ENCODE measurements around the gene PUM2. TPM values are rescaled to one million over a fixed set of nuclear protein-coding genes. Genes with fewer than 3 reads are reported as not detected.

Gene PUM2
- polyA plus RNA-seq, 1 experiment, result 39.7 TPM

DNA sequence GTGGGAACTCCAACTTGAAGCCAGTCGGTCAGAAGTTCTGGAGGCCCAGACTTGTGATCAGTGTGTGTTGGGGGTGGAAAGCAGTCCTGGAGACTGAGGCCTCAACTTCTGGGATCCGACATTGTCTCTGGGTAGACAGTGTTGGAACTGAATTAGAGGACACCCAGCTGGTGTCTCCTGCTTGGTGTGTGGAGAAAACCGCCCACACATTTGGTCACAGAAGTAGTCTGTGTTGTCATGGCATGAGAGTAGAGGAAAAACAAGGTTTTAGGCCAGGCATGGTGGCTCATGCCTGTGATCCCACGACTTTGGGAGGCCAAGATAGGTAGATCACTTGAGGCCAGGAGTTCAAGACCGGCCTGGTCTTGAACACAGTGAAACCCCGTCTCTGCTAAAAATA is 51.5 kb downstream of the PUM2 start:
- CTCF ChIA-PET, result interaction anchor here (1.7 kb wide), 1 partner anchor 32 kb away, joined by 4 read pairs; no protein-coding TSS in a partner anchor
- Histone ChIP-seq H3K4me3 (ENCODE audit: low read depth, low read length) (no peak overlapping the region), H3K27me3 (ENCODE audit: control insufficient read depth, insufficient read depth, low read length) (no peaks in the 10 kb centered on the region), H3K36me3 (ENCODE audit: control insufficient read depth, insufficient read depth, low read length) (no peaks in the 10 kb centered on the region; the same call in none of the 2 replicates)
- TF ChIP-seq, protein P1, sequence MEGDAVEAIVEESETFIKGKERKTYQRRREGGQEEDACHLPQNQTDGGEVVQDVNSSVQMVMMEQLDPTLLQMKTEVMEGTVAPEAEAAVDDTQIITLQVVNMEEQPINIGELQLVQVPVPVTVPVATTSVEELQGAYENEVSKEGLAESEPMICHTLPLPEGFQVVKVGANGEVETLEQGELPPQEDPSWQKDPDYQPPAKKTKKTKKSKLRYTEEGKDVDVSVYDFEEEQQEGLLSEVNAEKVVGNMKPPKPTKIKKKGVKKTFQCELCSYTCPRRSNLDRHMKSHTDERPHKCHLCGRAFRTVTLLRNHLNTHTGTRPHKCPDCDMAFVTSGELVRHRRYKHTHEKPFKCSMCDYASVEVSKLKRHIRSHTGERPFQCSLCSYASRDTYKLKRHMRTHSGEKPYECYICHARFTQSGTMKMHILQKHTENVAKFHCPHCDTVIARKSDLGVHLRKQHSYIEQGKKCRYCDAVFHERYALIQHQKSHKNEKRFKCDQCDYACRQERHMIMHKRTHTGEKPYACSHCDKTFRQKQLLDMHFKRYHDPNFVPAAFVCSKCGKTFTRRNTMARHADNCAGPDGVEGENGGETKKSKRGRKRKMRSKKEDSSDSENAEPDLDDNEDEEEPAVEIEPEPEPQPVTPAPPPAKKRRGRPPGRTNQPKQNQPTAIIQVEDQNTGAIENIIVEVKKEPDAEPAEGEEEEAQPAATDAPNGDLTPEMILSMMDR (IDR thresholded peaks at IDR 0.05; ENCODE audit: insufficient read depth, low read depth, low read length), result no peak
- POLR2A ChIA-PET, result no interaction called here
- no peak for DNase-seq (ENCODE audit: low read depth)

DNA sequence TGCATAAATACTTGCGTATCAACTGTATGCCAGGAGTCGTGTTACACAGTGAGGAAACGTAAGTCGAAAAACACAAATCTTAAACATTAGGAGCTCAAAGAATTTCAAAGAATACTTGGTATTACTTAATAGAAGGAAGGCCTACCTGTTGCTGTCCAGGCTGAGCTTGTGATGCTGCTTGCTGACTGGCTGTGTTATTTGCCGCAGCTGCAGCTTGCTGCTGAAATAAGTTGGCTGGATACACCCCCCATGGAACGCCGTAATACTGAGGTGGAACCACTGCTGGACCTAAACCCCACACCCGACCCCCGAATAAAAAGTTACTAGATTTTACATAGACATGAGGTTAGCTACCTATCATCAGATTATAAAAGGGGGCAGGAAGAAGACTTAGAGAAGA is 56.4 kb downstream of the PUM2 start:
- H3K36me3 ChIP-seq (ENCODE audit: control insufficient read depth, insufficient read depth, low read length), result peaks cover 2% of the 10 kb centered on the region; the same call in 1 of the 2 replicates
- ChIA-PET POLR2A (no interaction called here), CTCF (interaction anchor here (1.0 to 1.7 kb wide), 4 partner anchors 10 to 69 kb away, joined by 3 to 7 read pairs (median 5); partner anchors contain the start of gene SDC1)
- no peak overlapping the region for H3K4me3 ChIP-seq (ENCODE audit: low read depth, low read length)
- DNase-seq (ENCODE audit: low read depth), result no peak
- TF ChIP-seq, protein P1 (IDR thresholded peaks at IDR 0.05; ENCODE audit: insufficient read depth, low read depth, low read length), result no peak
- H3K27me3 ChIP-seq (ENCODE audit: control insufficient read depth, insufficient read depth, low read length), result no peaks in the 10 kb centered on the region

DNA sequence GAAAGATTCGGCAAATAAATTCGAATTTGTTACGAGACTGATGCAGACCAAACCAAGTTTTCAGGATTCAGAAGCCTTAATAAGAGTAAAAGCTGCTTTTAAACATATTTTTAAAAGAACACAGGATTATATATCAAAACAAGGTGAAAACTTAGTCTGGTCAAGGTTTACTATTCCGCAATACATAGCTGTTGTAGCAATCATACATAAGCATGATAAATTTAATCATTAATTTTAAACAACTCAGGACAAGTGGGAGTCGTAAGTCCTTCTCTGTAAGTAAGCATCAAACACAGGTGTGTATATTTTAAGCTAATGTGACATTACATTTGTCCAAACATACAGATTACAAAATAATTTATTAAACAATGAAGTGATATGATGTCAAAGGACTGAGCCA is 57.7 kb downstream of the PUM2 start:
- TF ChIP-seq, protein P1 (IDR thresholded peaks at IDR 0.05; ENCODE audit: insufficient read depth, low read depth, low read length), result no peak
- POLR2A ChIA-PET, result no interaction called here
- Histone ChIP-seq H3K27me3 (ENCODE audit: control insufficient read depth, insufficient read depth, low read length) (no peaks in the 10 kb centered on the region), H3K36me3 (ENCODE audit: control insufficient read depth, insufficient read depth, low read length) (0 out of 2 replicates have a peak, but pooled peaks cover 2% of the 10 kb centered on the region), H3K4me3 (ENCODE audit: low read depth, low read length) (no peak overlapping the region)
- CTCF ChIA-PET, result interaction anchor here (1.2 to 1.7 kb wide), 2 partner anchors 11 to 30 kb away, joined by 3 to 7 read pairs; no protein-coding TSS in a partner anchor
- no peak for DNase-seq (ENCODE audit: low read depth)

DNA sequence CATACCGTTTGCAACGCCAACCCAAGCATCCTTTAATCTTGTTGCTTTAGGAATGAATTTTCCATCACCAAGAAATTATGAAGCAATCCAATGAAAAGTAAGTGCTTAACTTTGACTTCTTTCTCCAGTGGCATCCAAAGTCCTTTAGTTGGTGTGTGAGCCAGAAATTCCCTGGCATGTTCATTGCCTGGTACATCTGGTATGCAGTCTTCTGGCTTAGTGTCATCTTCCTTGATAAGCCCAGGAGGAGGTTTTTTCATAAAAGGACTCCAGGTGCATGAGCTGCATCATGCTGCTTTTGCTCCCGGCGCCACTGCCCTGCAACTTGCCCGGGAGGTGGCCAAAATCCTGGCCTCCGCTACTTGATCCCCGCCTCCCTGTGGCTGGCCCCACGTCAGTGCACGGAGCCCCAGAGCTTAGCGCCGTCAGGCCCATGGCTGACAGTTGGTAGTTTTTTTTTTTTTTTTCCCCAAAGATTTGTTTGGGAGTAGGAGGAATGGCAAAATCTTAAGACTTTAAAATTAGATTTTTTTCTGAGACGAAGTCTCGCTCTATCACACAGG is 58.7 kb downstream of the PUM2 start:
- CTCF ChIA-PET, result interaction anchor here (0.6 to 2.1 kb wide), 9 partner anchors 9 to 336 kb away, joined by 3 to 9 read pairs (median 5); no protein-coding TSS in a partner anchor
- H3K27me3 ChIP-seq (ENCODE audit: control insufficient read depth, insufficient read depth, low read length), result no peaks in the 10 kb centered on the region
- POLR2A ChIA-PET, result no interaction called here
- no peak overlapping the region for H3K4me3 ChIP-seq (ENCODE audit: low read depth, low read length)
- H3K36me3 ChIP-seq (ENCODE audit: control insufficient read depth, insufficient read depth, low read length), result peaks cover 4% of the 10 kb centered on the region; the same call in 1 of the 2 replicates
- no peak for DNase-seq (ENCODE audit: low read depth)
- TF ChIP-seq, protein P1 (IDR thresholded peaks at IDR 0.05; ENCODE audit: insufficient read depth, low read depth, low read length), result no peak

DNA sequence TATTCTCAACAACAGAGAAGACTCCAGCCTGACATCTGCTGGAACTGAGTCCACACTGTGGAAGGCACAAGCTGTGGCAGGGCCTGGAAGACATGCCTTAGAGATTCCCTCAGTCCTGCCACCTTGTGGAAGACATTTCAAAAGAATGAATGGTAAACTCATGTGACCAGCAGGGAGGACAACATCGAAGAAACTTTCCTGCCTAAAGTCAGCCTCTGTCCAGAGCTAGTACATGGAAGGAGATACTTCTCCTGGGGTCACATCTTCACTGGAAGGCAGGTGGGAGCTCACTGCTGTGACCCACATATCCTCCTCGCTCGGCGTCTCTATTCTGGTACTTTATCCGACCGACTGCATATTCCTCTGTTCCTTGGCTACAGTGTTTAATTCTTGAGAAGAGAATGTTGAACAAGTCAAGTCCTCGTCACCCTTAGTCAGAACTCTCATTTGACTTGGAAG is 59.5 kb downstream of the PUM2 start:
- no peaks in the 10 kb centered on the region for H3K27me3 ChIP-seq (ENCODE audit: control insufficient read depth, insufficient read depth, low read length)
- ChIA-PET POLR2A (no interaction called here), CTCF (interaction anchor here (0.6 to 2.1 kb wide), 25 partner anchors 9 to 336 kb away, joined by 3 to 9 read pairs (median 4); no protein-coding TSS in a partner anchor)
- peaks cover 4% of the 10 kb centered on the region; the same call in 1 of the 2 replicates for H3K36me3 ChIP-seq (ENCODE audit: control insufficient read depth, insufficient read depth, low read length)
- DNase-seq (ENCODE audit: low read depth), result peak; percentile 37
- TF ChIP-seq, protein P1 (IDR thresholded peaks at IDR 0.05; ENCODE audit: insufficient read depth, low read depth, low read length), result peak; percentile 67
- no peak overlapping the region for H3K4me3 ChIP-seq (ENCODE audit: low read depth, low read length)
